ENCODE data around the gene PCSK7.
"Not testable (repeated sequence)": the region's sequence is repeated elsewhere in the genome, so short reads cannot be mapped to it uniquely, and the experiment has no call there.

PCSK7 gene

DNA sequence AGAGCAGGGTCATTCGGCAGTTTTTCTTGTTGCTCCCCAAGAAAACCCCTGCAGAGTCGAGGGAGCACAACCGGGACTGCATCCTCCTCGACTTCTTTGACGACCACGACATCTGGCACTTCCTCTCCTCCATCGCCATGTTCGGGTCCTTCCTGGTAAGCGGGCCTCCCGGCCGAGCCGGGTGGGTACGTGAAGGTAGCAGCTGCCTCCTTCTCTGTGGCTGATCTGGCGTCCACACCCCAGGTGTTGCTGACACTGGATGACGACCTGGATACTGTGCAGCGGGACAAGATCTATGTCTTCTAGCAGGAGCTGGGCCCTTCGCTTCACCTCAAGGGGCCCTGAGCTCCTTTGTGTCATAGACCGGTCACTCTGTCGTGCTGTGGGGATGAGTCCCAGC is 36.1 kb downstream of the PCSK7 start:
- no peak for DNase-seq

DNA sequence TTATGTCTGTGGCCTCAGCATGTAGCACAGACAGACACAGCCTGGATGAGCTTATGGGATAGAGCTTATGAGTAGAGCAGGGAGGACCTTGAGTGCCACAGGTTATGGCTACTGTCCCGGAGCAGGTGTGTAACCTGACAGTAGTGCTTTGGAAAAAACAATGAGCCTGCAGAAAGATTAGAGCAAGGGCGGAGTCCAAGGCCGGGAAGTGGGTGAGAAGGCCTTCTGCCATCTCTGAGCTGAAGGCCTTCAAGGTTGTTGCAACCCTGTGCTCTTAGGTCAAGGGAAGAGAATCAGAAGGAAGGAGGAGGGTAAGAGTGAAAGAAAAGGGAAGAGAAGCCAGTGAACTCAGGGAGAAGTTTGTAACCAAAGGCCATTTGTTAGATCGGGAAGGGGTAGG is 36.6 kb downstream of the PCSK7 start:
- no peak for DNase-seq

DNA sequence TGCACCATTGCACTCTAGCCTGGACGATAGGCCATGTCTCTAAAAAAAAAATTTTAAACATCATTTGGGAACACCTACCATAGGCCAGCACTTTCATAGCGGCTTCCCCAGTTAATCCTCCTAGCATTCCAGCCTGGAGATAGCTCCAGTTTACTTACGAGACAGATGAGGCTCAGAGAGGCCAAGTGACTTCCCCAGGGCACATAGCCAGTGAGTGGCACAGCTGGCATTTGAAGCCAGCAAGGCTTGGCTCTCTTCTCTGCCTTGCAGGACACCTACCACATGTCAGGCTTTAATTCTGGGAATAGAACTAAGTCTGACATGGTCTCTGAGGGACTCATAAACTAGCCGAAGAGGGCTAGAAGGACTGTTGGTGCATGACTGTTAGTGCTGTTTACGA is 37.6 kb downstream of the PCSK7 start:
- no peak for DNase-seq

DNA sequence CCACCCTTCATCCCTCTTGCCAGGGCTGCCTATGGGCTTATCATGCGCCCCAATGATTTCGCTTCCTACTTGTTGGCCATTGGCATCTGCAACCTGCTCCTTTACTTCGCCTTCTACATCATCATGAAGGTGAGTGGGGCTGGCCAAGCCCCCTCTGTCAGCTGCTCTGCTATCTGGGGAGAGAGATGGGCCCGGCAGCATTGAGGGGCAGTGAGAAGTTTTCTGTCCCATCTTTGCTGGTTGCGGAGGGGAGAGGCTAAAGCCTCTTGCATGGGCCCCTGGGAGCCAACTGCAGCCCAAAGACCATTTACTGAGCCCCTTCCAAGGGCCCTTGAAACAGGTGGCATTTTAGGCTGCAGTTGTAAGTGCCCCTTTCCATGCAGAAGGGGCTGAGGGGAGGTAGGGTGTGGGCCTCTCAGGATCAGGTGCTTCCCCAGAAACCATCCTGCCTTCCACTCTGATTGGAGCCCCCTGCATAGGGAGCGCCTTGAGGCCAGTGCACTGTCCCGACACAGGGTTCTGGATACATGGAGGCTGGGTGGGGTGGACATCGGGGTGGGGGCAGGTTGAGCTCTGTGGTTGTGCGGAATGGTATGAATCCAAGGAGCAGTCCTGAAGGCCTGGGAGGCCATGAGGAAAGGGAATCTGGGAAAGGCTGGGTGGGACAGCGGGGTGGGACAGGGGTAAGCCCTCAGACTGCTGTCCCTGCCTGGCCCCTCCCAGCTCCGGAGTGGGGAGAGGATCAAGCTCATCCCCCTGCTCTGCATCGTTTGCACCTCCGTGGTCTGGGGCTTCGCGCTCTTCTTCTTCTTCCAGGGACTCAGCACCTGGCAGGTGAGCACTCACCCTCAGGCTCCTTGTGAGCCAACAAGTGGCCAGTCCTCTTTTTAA is 38.5 kb downstream of the PCSK7 start:
- no peak for DNase-seq

DNA sequence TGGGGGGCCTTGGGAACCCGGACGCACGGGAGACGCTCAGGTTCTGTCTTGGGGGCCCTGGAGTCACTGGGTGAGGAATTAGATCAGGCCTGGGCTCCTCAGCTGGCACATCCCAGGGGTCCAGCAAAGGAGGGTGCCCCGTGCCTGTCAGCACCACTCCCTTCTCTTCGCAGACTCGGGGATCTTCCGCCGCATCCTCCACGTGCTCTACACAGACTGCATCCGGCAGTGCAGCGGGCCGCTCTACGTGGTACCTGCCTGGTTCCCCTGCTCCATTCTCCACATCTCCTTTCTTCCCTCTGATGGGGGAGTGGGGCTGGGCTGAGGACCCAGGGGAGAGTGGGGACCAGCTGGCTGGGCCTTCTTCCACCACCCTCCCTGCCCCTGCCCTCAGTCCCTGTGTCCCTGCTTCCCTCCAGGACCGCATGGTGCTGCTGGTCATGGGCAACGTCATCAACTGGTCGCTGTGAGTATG is 39.4 kb downstream of the PCSK7 start:
- DNase-seq: no peak

DNA sequence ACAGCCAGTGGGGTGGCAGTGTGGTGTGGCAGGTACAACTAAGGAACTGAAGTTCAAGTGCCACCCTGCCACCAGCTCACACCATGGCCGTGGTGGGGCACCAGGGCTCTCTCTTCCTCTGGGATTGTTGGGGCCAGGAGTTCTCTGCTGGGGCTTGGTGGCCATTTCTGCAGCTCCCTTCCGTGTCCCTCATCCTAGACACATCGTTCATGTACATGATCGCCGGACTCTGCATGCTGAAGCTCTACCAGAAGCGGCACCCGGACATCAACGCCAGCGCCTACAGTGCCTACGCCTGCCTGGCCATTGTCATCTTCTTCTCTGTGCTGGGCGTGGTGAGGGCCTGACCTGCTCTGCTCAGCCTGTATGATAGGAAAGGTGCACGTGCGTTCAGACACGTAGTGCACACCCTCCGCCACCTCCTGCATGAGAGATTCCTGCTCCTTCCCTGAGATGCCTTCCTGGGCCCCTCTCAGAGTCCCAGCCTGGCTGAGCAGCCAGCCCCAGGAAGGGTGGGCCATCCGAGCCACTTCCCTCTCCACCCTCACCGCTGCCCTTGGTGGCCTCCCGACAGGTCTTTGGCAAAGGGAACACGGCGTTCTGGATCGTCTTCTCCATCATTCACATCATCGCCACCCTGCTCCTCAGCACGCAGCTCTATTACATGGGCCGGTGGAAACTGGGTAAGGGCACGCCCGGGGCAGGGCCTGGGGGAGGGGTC is 40.0 kb downstream of the PCSK7 start:
- DNase-seq: no peak

DNA sequence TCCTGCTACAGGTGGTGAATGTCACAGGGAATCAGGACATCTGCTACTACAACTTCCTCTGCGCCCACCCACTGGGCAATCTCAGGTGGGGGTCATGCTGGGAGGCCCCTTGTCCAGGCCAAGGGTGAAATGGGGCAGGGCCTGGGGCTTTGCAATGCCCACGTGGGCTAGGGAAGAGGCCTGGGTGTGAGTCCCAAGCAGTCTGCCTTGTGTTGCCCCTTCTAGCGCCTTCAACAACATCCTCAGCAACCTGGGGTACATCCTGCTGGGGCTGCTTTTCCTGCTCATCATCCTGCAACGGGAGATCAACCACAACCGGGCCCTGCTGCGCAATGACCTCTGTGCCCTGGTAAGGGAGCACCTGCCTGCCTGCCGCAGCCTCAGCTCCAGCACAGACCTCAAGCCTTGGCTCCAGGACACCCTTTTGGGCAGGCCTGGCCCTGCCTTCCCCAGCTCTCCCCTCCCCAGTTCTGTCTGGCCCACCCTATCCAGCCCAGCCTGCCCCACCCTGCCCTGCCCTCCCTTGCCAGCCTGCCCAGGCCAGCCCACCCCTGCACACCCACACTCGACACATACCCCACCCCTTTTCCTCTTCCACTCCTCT is 41.8 kb downstream of the PCSK7 start:
- no peak for DNase-seq

DNA sequence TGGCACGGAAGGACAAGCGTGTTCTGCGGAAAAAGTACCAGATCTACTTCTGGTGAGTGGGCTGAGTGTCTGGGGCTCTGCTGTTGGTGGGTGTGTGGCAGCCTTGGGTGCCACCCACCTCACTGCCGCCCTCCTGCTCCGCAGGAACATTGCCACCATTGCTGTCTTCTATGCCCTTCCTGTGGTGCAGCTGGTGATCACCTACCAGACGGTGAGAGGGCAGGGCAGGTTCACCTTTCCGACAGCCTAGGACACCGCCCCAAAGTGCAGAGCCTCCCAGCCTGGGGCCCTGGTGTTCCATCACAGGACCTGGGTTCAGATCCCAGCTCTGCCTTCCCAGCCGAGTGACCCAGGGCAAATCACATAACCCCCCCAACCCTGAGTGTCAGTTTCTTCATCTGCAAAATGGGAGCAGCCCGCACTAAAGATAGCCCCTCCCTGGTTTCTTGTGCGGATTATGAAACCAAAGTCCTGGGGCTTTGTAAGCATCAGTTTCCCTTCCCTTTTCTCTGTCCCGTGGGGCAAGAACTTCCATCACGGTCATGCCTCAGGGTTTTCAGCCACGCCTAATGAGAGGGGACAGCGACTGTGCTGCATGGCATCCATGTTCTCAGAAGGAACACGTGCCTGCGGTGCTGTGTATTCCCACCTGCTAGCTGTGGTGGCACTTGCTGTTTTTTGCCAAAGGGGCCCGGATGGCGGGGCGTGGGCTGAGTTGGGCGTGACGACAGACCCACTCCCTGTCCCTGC is 42.5 kb downstream of the PCSK7 start:
- peak; percentile 91 to 97 (median 96) for DNase-seq

DNA sequence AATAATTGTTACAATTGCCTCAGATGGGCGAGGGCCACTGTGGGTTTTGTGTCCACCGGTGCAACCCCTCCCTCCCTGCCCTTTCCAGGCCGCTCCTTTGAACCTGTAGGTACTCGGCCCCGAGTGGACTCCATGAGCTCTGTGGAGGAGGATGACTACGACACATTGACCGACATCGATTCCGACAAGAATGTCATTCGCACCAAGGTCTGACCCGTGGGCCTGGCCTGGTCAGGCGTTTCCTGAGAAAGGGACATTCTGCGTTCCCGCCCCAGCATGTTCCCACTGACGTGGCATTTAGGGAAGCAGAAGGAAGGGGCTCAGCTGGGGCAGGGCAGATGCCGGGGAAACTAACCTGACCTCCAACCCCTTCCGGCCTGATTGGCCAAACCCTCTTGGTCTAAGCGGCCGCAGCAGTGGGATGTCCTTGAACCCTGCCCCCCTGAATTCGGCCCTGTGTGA is 43.2 kb downstream of the PCSK7 start:
- peak; percentile 72 to 79 (median 75) for DNase-seq

DNA sequence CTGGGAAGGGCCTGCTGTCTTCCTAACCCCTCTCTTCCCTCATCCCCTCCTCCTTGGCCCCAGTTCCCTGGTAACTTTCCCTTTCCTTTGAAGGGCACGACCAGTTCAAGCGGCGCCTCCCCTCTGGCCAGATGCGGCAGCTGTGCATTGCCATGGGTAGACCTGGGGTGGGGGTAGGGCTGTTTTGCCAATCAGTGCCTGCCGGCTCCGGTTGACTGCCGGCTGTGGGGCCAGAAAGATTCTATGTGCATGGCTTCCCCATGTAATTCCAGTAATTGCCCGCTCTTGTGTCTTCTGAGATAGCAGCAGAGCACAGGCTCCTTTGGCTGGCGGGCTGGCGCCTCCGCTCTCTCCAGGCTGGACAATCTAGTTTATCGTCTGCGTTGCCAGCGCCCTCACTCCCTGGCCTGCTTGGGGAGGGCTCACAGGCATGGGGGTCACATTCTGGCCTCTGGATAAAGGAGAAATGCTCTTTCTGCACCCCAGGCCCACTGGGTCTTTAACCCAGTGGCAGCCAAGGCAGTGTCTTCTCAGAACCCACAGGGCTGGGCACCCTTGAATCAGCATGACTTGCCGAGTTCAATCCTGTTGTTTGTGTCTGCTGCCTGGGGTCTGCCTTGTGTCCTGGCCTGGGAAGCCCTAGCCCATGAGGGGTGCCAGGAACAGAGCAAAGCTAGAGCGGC is 43.9 kb downstream of the PCSK7 start:
- DNase-seq: no peak

DNA sequence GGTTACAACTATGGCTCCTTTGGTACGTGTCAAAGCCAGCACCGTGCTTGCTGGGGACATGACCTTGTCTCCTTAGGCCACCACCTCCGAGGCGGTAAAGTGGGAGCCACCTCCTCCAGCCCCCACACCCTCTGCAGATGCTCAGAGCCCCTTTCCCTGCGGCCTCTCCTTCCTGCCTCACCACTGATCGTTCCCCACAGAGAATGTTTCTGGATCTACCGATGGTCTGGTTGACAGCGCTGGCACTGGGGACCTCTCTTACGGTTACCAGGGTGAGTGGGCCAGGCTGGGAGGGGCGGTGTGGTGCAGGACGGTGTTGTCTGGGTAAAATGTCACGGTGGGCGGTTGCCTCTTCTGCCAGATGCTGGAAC is 44.5 kb downstream of the PCSK7 start:
- DNase-seq: no peak

DNA sequence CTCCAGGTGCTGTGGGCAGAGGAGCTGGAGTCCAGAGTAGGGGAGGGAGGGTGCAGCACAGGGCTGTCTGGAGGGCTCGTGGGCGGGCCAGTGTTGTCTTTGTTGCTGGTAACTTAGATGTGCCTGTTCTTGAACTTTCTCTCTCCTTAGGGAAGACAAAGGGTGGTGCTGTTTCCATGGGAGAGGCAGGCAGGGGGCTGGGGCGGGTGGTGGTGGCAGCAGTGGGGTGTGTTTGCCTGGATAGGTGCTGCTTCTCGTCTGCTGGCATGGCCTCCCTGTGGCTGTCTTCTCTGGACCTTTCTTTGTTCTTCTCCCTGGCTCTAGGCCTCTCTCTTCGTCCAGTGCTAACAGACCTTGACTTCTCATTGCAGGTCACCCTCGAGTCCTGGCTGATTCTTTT is 44.9 kb downstream of the PCSK7 start:
- no peak for DNase-seq

DNA sequence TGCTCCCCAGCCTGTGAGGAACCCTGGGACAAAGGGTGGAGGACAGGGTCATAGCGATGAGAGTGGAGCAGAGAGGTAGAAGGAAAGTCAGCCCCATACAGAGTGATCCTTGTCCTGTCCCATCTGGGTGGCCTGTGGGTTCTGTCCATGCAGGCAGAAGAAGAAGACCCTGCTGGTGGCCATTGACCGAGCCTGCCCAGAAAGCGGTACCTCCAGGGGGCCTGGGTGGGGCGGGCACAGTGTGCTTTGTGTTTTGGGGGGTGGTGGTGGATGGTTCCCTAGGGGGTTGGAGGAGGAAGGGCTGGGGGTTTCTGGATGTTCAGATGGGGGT is 45.5 kb downstream of the PCSK7 start:
- DNase-seq: no peak

DNA sequence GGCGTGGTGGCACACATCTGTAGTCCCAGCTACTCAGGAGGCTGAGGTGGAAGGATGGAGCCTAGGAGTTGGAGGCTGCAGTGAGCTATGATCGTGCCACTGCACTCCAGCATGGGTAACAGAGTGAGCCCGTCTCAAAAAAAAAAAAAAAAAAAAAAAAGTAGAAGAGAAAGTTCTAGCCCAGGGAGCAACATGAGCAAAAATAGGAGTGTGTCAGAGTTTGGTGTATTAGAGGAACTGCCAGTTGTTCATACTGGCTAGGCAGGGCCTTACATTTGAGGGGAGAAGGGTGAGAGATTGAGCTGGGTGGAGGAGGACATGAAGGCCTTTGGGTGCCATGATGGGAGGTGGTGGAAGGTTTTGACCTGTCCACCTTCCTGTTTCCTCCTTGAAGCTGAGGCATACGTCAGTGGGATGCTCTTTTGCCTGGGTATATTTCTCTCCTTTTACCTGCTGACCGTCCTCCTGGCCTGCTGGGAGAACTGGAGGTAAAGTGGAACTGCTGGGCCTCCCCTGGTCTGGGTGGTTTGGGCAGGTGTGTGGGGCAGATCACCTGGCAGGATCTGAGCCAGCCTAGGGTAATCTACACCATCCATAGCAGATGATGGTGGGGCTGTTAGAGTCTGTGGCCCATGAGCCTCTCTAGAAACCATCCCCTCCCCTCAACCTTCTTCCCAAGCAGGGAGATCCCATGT is 46.0 kb downstream of the PCSK7 start:
- DNase-seq: peak; percentile 52 to 85 (median 79)

DNA sequence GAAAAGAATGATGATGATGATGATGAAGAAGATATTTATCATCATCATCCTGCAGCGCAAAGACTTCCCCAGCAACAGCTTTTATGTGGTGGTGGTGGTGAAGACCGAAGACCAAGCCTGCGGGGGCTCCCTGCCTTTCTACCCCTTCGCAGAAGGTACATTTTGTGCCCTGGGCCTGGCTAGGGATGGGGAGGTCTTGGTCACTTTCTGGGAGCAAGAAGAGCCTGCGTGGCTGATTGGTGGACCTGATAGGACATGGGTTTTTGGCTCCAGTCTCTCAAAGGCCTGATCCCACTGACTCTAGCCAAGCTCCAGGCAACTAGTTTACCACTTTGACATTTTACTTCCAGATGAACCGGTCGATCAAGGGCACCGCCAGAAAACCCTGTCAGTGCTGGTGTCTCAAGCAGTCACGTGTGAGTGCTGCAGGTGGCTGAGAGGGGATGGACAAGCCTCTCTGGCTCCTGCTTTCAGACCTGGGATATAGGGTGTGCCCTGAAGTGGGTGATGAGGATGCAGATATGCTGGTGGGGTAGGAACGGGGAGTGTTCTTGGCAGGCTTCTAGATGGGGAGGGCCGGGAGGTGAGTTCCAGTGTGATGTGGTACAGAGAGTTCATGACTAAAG is 48.0 kb downstream of the PCSK7 start:
- DNase-seq: no peak

DNA sequence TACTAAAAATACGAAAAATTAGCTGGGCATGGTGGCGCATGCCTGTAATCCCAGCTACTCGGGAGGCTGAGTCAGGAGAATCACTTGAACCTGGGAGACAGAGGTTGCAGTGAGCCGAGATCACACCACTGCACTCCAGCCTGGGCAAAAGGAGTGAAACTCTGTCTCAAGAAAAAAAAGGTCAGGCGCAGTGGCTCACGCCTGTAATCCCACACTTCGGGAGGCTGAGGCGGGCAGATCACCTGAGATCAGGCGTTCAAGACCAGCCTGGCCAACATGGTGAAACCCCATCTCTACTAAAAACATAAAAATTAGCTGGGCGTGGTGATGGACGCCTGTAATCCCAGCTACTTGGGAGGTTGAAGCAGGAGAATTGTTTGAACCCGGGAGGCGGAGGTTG is 48.7 kb downstream of the PCSK7 start:
- DNase-seq: not testable (repeated sequence)

DNA sequence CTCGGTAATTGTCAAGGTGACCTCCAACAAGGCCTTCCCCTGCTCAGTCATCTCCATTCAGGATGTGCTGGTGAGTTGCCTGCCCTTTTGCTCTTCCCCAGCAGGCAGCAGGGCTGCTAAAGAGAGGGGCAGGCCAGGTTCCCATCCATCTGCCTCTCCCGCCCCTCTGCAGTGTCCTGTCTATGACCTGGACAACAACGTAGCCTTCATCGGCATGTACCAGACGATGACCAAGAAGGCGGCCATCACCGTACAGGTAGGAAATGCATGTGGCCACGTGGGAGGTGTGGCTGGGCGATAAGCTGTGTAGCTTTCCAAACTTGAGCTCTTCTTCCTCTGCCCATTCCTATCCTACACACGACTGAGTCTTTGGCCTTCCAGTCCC is 49.3 kb downstream of the PCSK7 start:
- DNase-seq: no peak

DNA sequence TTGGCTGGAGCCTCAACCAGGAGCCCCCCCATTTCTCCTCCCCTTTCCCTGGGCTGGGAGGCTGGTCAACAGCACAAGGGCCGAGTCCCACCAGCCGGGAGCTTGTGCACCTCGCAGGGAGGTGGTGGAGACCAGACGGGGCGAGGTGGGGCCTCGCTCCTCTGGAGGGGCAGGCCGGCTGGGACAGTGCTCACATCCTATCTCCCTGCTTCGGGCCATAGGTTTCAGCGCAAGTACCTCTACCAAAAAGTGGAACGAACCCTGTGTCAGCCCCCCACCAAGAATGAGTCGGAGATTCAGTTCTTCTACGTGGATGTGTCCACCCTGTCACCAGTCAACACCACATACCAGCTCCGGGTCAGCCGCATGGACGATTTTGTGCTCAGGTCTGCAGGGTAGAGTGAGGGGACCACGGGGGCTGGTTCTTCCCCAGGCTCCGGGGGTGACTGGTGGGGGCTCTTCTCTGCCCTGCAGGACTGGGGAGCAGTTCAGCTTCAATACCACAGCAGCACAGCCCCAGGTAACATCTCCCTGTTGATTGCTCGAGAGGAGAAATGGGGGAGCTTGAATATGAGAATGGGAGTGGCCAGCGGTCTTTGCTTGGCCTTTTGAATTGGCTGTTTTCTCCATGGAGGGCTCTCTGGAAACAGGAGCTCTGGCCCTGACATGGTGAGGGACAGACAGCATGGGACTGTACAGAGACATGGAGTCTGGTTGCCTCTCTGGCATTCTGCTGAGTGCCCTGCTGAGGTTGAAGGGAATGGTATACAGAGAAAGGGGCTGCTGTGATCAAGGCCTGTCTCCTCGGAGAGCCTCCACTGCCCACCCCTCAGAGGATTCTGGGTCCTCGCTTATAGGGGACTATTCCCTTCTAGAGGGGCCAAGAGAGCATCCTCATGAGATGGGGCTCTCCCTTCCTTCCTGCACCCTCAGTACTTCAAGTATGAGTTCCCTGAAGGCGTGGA is 50.0 kb downstream of the PCSK7 start:
- no peak for DNase-seq

DNA sequence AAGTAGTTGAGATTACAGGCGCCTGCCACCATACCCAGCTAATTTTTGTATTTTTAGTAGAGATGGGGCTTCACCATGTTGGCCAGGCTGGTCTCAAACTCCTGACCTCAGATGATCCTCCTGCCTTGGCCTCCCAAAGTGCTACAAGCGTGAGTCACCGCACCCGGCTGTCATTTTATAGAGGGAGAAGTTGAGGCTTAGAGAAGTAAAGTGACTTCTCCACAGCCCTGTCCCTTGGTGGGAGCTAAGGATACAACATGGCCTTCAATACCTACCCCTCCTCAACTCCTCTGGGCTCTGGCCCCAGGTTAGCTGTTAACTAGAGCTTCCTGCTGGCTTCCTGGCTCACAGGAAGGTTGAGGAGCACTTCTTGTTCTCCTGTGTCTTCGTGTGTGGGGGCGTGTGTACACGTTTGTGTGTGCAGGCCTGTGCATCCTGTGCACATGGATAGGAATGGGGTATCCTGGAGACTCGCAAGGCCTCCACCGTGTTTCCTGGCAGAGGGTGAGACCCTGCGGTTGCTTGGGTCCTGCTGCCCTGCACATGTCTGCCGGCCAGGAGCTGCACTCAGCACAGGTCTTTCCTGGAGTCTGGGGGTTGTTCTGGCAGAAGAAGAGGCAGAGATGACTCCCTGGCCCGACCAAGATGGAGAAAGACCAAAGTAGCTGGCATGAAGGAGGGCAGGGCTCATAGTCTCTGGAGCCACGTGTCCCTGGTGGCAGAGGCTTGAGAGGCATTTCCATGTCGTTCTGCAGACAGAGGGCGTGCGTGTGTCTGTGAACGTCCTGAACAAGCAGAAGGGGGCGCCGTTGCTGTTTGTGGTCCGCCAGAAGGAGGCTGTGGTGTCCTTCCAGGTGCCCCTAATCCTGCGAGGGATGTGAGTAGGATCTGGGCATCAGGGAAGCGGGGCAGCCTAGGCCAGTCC is 51.0 kb downstream of the PCSK7 start:
- DNase-seq: peak; percentile 83 to 85 (median 85)
